Measurements from ENCODE around the gene ZNF318. TPM values are rescaled to one million over a fixed set of nuclear protein-coding genes. Genes with fewer than 3 reads are reported as not detected.
"Not testable (repeated sequence)": the region's sequence is repeated elsewhere in the genome, so short reads cannot be mapped to it uniquely, and the experiment has no call there.

Gene ZNF318, protein sequence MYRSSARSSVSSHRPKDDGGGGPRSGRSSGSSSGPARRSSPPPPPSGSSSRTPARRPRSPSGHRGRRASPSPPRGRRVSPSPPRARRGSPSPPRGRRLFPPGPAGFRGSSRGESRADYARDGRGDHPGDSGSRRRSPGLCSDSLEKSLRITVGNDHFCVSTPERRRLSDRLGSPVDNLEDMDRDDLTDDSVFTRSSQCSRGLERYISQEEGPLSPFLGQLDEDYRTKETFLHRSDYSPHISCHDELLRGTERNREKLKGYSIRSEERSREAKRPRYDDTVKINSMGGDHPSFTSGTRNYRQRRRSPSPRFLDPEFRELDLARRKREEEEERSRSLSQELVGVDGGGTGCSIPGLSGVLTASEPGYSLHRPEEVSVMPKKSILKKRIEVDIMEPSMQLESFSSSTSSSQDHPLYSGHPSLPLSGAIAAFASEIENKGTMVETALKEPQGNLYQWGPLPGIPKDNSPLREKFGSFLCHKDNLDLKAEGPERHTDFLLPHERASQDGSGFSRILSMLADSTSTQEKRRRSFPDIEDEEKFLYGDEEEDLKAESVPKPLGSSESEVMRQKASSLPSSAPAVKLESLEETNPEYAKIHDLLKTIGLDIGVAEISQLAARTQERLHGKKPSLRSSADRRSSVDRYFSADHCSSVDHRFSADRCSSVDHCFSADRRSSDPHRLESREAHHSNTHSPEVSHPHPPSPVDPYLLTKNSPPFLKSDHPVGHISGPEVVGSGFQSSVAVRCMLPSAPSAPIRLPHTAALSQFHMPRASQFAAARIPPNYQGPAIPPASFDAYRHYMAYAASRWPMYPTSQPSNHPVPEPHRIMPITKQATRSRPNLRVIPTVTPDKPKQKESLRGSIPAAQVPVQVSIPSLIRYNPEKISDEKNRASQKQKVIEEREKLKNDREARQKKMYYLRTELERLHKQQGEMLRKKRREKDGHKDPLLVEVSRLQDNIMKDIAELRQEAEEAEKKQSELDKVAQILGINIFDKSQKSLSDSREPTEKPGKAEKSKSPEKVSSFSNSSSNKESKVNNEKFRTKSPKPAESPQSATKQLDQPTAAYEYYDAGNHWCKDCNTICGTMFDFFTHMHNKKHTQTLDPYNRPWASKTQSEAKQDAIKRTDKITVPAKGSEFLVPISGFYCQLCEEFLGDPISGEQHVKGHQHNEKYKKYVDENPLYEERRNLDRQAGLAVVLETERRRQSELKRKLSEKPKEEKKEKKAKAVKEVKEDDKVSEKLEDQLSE (N-terminal part only)
- total RNA-seq (2021) (14.9 and 17.1 TPM in 2 replicates), Bru-seq, nascent RNA (percentile 59 among the genes with signal in this experiment), BruChase-seq, experiment 1, labeled RNA remaining after a 2-hour chase (percentile 64 among the genes with signal in this experiment), BruChase-seq, experiment 2, labeled RNA remaining after a 6-hour chase (percentile 77 among the genes with signal in this experiment)
- long read RNA-seq, full-length matches to known transcripts: 1 of 11 reads
- long read RNA-seq, partial matches to known transcripts: 3 of 11 reads
- long read RNA-seq, other reads (novel, unspliced or antisense): 7 of 11 reads

DNA sequence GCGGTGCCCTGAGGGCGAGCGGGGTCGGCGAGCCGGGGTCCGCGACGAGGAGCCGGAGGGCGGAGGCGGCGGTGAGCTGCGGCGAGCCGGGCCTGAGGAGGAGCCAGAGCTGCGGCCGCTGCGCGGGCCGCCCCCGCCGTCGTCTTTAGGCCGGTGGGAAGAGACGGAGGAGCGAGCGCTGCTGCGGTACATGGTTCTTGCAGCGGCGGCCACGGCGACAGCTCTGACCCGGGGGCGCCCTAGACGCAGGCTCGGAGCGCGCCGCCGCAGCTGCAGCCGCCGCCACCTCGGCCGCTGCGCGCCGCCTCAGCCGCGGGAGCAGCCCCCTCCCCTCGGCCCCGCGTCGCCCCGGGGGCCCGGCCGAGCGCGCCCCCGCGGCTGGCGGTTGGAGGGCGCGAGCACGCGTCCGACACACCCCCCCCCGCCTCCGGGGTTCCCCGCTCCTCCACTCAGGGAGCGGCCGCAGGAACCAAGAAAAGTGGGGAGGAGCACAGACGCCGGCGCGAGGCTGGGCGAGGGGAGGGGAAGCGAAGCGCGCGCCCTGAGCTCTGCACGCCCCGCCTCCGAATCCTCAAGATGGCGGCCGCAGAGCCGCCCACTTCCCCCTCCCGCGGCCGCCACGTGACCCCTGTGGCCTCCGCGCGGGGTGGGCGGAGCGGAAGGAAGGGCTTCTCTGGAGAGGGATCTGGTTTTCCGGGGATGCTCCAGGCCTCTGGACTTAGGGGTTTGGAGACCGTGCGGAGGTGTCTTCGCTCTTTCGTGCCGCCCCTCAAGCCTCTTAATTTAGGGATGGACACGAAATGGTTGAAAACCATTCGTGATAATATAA is at the start of gene ZNF318:
ZNF318 (minus strand) TSS at position 474 of the 829 bp plus-strand sequence; CDS start at position 192, 282 bp downstream.
- Histone ChIP-seq H3K27ac (peak within 1 kb of the TSS; percentile 85), H3F3A (ENCODE audit: insufficient read depth, low read depth) (peaks cover 12% of the 10 kb centered on the region), H3K9me2 (ENCODE audit: insufficient read depth) (no peaks in the 10 kb centered on the region), H3K4me3 (peak within 1 kb of the TSS; percentile 71), H4K20me1 (ENCODE audit: insufficient read depth) (no peaks in the 10 kb centered on the region), H3K4me2 (peak within 1 kb of the TSS; percentile 87), H3K27me3 (ENCODE audit: insufficient read depth, low read depth) (no peaks in the 10 kb centered on the region), H3K79me2 (ENCODE audit: low read depth) (0 out of 2 replicates have a peak, but pooled peaks cover 5% of the 10 kb centered on the region), H2AFZ (peak within 1 kb of the TSS; percentile 97), H3K36me3 (ENCODE audit: low read depth) (peaks cover 7% of the 10 kb centered on the region; the same call in 1 of the 2 replicates), H3K9me3 (ENCODE audit: insufficient read depth, low read depth) (no peaks in the 10 kb centered on the region), H3K4me1 (replicated peaks; ENCODE audit: insufficient read depth) (peaks cover 34% of the 10 kb centered on the region)
- ChIA-PET CTCF (interaction anchor here (0.5 to 0.7 kb wide), 5 partner anchors 13 to 139 kb away, joined by 3 to 4 read pairs (median 3); no protein-coding TSS in a partner anchor), POLR2A (ENCODE audit: unreplicated experiment) (interaction anchor here (0.6 to 1.0 kb wide), 7 partner anchors 68 to 966 kb away, joined by 3 to 10 read pairs (median 6); no protein-coding TSS in a partner anchor)
- no TSS peak for BruUV-seq (replicated peaks)
- intact Hi-C loops (cut with micrococcal nuclease; ENCODE audit: unreplicated experiment): loop anchor here (5.0 kb wide), 2 partner anchors 58 to 197 kb away; partner anchors contain the start of genes ABCC10 and SRF
- TF ChIP-seq EZH2 (IDR thresholded peaks at IDR 0.05; ENCODE audit: low read depth): no peak
- no peak for TF ChIP-seq CTCF (conservative IDR thresholded peaks at IDR 0.05)
- DNase-seq: peak; percentile 86 to 96

GRCh38 chr6:43416935-43417334 is 47.5 kb upstream of the ZNF318 start:
- DNase-seq: no peak
- no peaks in the 10 kb centered on the region for H3K9me2 ChIP-seq (ENCODE audit: insufficient read depth)
- ChIA-PET POLR2A (ENCODE audit: unreplicated experiment) (no interaction called here), CTCF (no interaction called here)
- no peaks in the 10 kb centered on the region for H3K36me3 ChIP-seq (ENCODE audit: low read depth)
- H3K4me1 ChIP-seq (replicated peaks; ENCODE audit: insufficient read depth): no peaks in the 10 kb centered on the region
- intact Hi-C loops (cut with micrococcal nuclease; ENCODE audit: unreplicated experiment): no loop called here
- no peak overlapping the region for H3K4me3 ChIP-seq
- no peak overlapping the region for H3K27ac ChIP-seq
- no peaks in the 10 kb centered on the region; the same call in 1 of the 2 replicates for H3F3A ChIP-seq (ENCODE audit: insufficient read depth, low read depth)
- no peak overlapping the region for H3K4me2 ChIP-seq
- no peaks in the 10 kb centered on the region for H4K20me1 ChIP-seq (ENCODE audit: insufficient read depth)
- H3K27me3 ChIP-seq (ENCODE audit: insufficient read depth, low read depth): no peaks in the 10 kb centered on the region
- no peaks in the 10 kb centered on the region for H3K79me2 ChIP-seq (ENCODE audit: low read depth)
- TF ChIP-seq EZH2 (IDR thresholded peaks at IDR 0.05; ENCODE audit: low read depth) (no peak), CTCF (conservative IDR thresholded peaks at IDR 0.05) (no peak)
- BruUV-seq (replicated peaks): no TSS peak
- H3K9me3 ChIP-seq (ENCODE audit: insufficient read depth, low read depth): no peaks in the 10 kb centered on the region
- no peak overlapping the region for H2AFZ ChIP-seq

- H3K9me2 ChIP-seq (ENCODE audit: insufficient read depth); BruUV-seq (replicated peaks); H3K27ac ChIP-seq; H3K36me3 ChIP-seq (ENCODE audit: low read depth); intact Hi-C loops (cut with micrococcal nuclease; ENCODE audit: unreplicated experiment); H3K27me3 ChIP-seq (ENCODE audit: insufficient read depth, low read depth); DNase-seq; CTCF ChIA-PET; H3K4me1 ChIP-seq (replicated peaks; ENCODE audit: insufficient read depth); H2AFZ ChIP-seq; H3K4me2 ChIP-seq; H3K9me3 ChIP-seq (ENCODE audit: insufficient read depth, low read depth); H4K20me1 ChIP-seq (ENCODE audit: insufficient read depth); H3K79me2 ChIP-seq (ENCODE audit: low read depth); H3K4me3 ChIP-seq; POLR2A ChIA-PET (ENCODE audit: unreplicated experiment); H3F3A ChIP-seq (ENCODE audit: insufficient read depth, low read depth): not testable (repeated sequence)
Observed at GRCh38 chr6:43415275-43415674, 45.8 kb upstream of the ZNF318 start.

All from PC-9 (cell line).